IMR-90 (cell line): ENCODE results near the gene POC1B. TPM values are rescaled to one million over a fixed set of nuclear protein-coding genes. Genes with fewer than 3 reads are reported as not detected.

Experiments used
- ATAC-seq: fragments of 200-7000 bp; cut with Tn5 transposase; 2 replicates; pipeline ENCODE4 v1.9.1; 2020; ENCODE audit warnings: low read depth, mild to moderate bottlenecking, moderate library complexity
- BruUV-seq: library from RNA; stranded (reverse); fragments of 400-500 nt; replicated peaks from 2 replicates; lab custom pipeline; 2021; lab: Mats Ljungman, UMichigan
- CTCF ChIA-PET: fragments of 300-600 bp; formaldehyde crosslinking; extraction: SDS; loops from one replicate; lab custom pipeline; 2021; ENCODE audit warnings: antibody characterized with exemption; lab: Yijun Ruan, JAX
- POLR2A ChIA-PET: fragments of 300-600 bp; sonication (Branson Sonifier 250); formaldehyde crosslinking; loops from one replicate; lab custom pipeline; 2022; ENCODE audit warnings: antibody characterized with exemption; ENCODE audit not compliant: unreplicated experiment; lab: Charles Lee
- DNase-seq: peaks from one replicate; pipeline ENCODE4 v3.0.0; 2013
- H2AFZ ChIP-seq: replicated peaks from 2 replicates; pipeline ENCODE3; 2013; ENCODE audit warnings: low read length, mild to moderate bottlenecking; ENCODE audit not compliant: poor library complexity
- H2AK5ac ChIP-seq: 2 replicates; pipeline ENCODE4 v1.6.1; 2013; ENCODE audit warnings: low read depth, low read length, inconsistent platforms
- H2AK9ac ChIP-seq: replicated peaks from 2 replicates; pipeline ENCODE3; 2013; ENCODE audit warnings: mild to moderate bottlenecking, low read depth, low read length, moderate library complexity; ENCODE audit not compliant: poor library complexity
- H2BK120ac ChIP-seq: 2 replicates; pipeline ENCODE4 v1.6.1; 2013; ENCODE audit warnings: low read depth, low read length, inconsistent platforms
- H2BK15ac ChIP-seq: 3 replicates; pipeline ENCODE4 v1.6.1; 2013; ENCODE audit warnings: low read depth, low read length, inconsistent platforms
- H2BK20ac ChIP-seq: 2 replicates; pipeline ENCODE4 v1.6.1; 2013; ENCODE audit warnings: low read depth, mild to moderate bottlenecking, inconsistent platforms, low read length, moderate library complexity
- H2BK5ac ChIP-seq: 2 replicates; pipeline ENCODE4 v1.6.1; 2013; ENCODE audit warnings: mild to moderate bottlenecking, low read depth, low read length, inconsistent platforms; ENCODE audit not compliant: poor library complexity, severe bottlenecking
- H3K14ac ChIP-seq: replicated peaks from 2 replicates; pipeline ENCODE4 v1.6.1; 2013; ENCODE audit warnings: low read depth, low read length, inconsistent platforms
- H3K18ac ChIP-seq: 2 replicates; pipeline ENCODE4 v1.6.1; 2013; ENCODE audit warnings: low read depth, low read length, control low read depth
- H3K23ac ChIP-seq: 2 replicates; pipeline ENCODE4 v1.6.1; 2013; ENCODE audit warnings: low read depth, low read length, inconsistent platforms
- H3K27ac ChIP-seq: 2 replicates; pipeline ENCODE4 v1.5.1; 2013; ENCODE audit warnings: mild to moderate bottlenecking, control low read depth, low read length; ENCODE audit not compliant: insufficient read depth
- H3K27me3 ChIP-seq: 2 replicates; pipeline ENCODE4 v1.6.1; 2013; ENCODE audit warnings: low read length; ENCODE audit not compliant: control insufficient read depth, insufficient read depth
- H3K36me3 ChIP-seq: 2 replicates; pipeline ENCODE4 v1.6.1; 2013; ENCODE audit warnings: low read length, mixed read lengths; ENCODE audit not compliant: control insufficient read depth, insufficient read depth
- H3K4ac ChIP-seq: 2 replicates; pipeline ENCODE4 v1.6.1; 2013; ENCODE audit warnings: low read depth, low read length, inconsistent platforms
- H3K4me1 ChIP-seq: 2 replicates; pipeline ENCODE4 v1.6.1; 2013; ENCODE audit warnings: low read length, mixed read lengths; ENCODE audit not compliant: control insufficient read depth, insufficient read depth
- H3K4me2 ChIP-seq: 2 replicates; pipeline ENCODE4 v1.6.1; 2013; ENCODE audit warnings: low read depth, mild to moderate bottlenecking, control low read depth, low read length, moderate library complexity
- H3K4me3 ChIP-seq: 2 replicates; pipeline ENCODE4 v1.5.1; 2013; ENCODE audit warnings: low read depth, mild to moderate bottlenecking, control low read depth, low read length, moderate library complexity; ENCODE audit not compliant: insufficient read depth
- H3K56ac ChIP-seq: 2 replicates; pipeline ENCODE4 v1.6.1; 2013; ENCODE audit warnings: low read length, inconsistent platforms; ENCODE audit not compliant: insufficient read depth; ENCODE audit errors: extremely low read depth
- H3K79me1 ChIP-seq, 2 experiments: 2 replicates each; pipeline ENCODE4 v1.6.1; 2013; ENCODE audit warnings: low read length in 2 of 2, inconsistent platforms in 1 of 2, low read depth in 1 of 2
- H3K9ac ChIP-seq: 2 replicates; pipeline ENCODE4 v1.6.1; 2013; ENCODE audit warnings: low read depth, low read length, control low read depth
- H3K9me1 ChIP-seq: 2 replicates; pipeline ENCODE4 v1.6.1; 2013; ENCODE audit warnings: low read length, inconsistent platforms; ENCODE audit not compliant: insufficient read depth
- H3K9me3 ChIP-seq: 2 replicates; pipeline ENCODE4 v1.6.1; 2013; ENCODE audit warnings: low read length; ENCODE audit not compliant: control insufficient read depth, insufficient read depth
- H4K20me1 ChIP-seq: 2 replicates; pipeline ENCODE4 v1.6.1; 2013; ENCODE audit warnings: low read length, inconsistent platforms; ENCODE audit not compliant: insufficient read depth
- H4K5ac ChIP-seq: 2 replicates; pipeline ENCODE4 v1.6.1; 2013; ENCODE audit warnings: mild to moderate bottlenecking, low read depth, low read length, control low read depth
- H4K8ac ChIP-seq, 2 experiments: 2 replicates each; pipeline ENCODE4 v1.6.1; 2013; ENCODE audit warnings: low read depth in 2 of 2, low read length in 2 of 2, control low read depth in 1 of 2, inconsistent platforms in 1 of 2
- H4K91ac ChIP-seq: 2 replicates; pipeline ENCODE4 v1.6.1; 2013; ENCODE audit warnings: low read depth, low read length, inconsistent platforms; ENCODE audit not compliant: insufficient read depth
- CHD1 ChIP-seq: IDR thresholded peaks from 2 replicates; pipeline ENCODE4 v1.6.1; 2012; ENCODE audit warnings: low read depth, low read length, improper control_type of control experiment
- RCOR1 ChIP-seq: IDR thresholded peaks from 2 replicates; pipeline ENCODE4 v1.6.1; 2012; ENCODE audit warnings: mild to moderate bottlenecking, low read length, improper control_type of control experiment; ENCODE audit not compliant: insufficient replicate concordance
- WGBS, 2 experiments: methylation state at CpG; one replicate each; pipeline versions ENCODE4 v1.1.5 to v1.1.7; 2013; ENCODE audit warnings: missing lambda C conversion rate in 2 of 2; ENCODE audit not compliant: insufficient read length in 1 of 2; ENCODE audit errors: extremely low coverage in 2 of 2; 5-methylcytosine and 5-hydroxymethylcytosine counted together
- dilution Hi-C: fragments of 300-500 bp; cut with HindIII; formaldehyde crosslinking; loops from one replicate; pipeline ENCODE4 v1.14.3; 2018; ENCODE audit warnings: low sequenced_read_pairs; ENCODE audit not compliant: unreplicated experiment
- in situ Hi-C: fragments of 300-500 bp; cut with MboI; formaldehyde crosslinking; loops from 3 replicates; pipeline ENCODE4 v1.14.3; 2019; ENCODE audit warnings: low sequenced_read_pairs, inconsistent platforms, mixed read lengths
- intact Hi-C: fragments of 100-400 bp; cut with micrococcal nuclease; formaldehyde crosslinking; loops from 2 replicates; pipeline ENCODE4 v1.10.0; 2022
- polyA plus RNA-seq, 3 experiments: library from polyadenylated mRNA; depleted of rRNA; stranded (reverse); fragments of >200 nt; gene quantifications; 2 replicates each; pipeline ENCODE4 v1.2.3, GENCODE V29; 2012; ENCODE audit warnings: low replicate concordance in 1 of 3
- total RNA-seq: library from RNA; depleted of rRNA; stranded (reverse); fragments of >200 nt; gene quantifications from 2 replicates; pipeline ENCODE4 v1.2.3, GENCODE V29; 2012
- TF ChIP-seq, protein P1 (sequence below): fragments of 150-350 bp; IDR thresholded peaks from 2 replicates; pipeline ENCODE4 v1.6.1; 2017; ENCODE audit warnings: mild to moderate bottlenecking, antibody characterized with exemption, low read length, low read depth

Gene POC1B
- total and polyA plus RNA-seq, 2 of the 4 experiments (the other 2 are of a cell fraction): 5.0 to 10.4 TPM

DNA sequence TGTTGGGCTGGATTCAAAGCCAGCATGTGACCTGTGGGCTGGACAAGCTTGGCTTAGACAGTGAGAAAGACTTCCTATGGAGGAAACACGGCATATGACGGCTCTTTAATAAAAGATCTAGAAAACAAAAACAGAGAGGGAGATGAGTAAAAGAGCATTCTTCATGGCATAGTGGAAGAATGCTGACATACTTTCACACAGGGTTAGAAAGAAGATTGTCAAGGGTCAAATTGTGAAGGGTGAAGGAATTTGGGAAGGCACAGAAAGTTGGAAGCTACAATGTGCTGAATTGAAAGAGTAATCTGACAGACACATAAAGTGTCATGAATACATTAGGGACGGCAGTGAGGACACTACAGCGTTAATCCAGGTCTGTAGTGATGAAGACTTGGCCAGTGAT, 64.7 kb downstream of the POC1B start:
- peak overlapping the region; percentile 81 for H4K91ac ChIP-seq
- peak overlapping the region; percentile 94; the same call in 1 of the 2 replicates for H3K23ac ChIP-seq
- peak overlapping the region; percentile 92; the same call in 1 of the 2 replicates for H3K4ac ChIP-seq
- no peaks in the 10 kb centered on the region for H3K36me3 ChIP-seq
- H3K4me1 ChIP-seq: peaks cover 6% of the 10 kb centered on the region
- peak overlapping the region; percentile 54 for H3K56ac ChIP-seq
- WGBS, 2 experiments: no CpG with 5 or more reads among the region's 4 CpGs
- no peak overlapping the region; the same call in 1 of the 2 replicates for H3K9ac ChIP-seq
- H4K20me1 ChIP-seq: no peaks in the 10 kb centered on the region
- peak overlapping the region; percentile 80; the same call in 2 of the 3 replicates for H2BK15ac ChIP-seq
- peak; percentile 50 for ATAC-seq
- H3K9me1 ChIP-seq: no peaks in the 10 kb centered on the region
- ChIA-PET CTCF (interaction anchor here (1.1 to 2.8 kb wide), 4 partner anchors 109 to 444 kb away, joined by 4 to 12 read pairs (median 4); partner anchors contain the start of gene DUSP6), POLR2A (interaction anchor here (0.7 to 2.0 kb wide), 4 partner anchors 106 to 114 kb away, joined by 3 to 9 read pairs (median 6); partner anchors contain the start of gene DUSP6)
- peak overlapping the region; percentile 99; the same call in 1 of the 2 replicates for H3K18ac ChIP-seq
- in situ Hi-C loops (no loop called here), dilution Hi-C loops (loop anchor here (25.0 kb wide), 1 partner anchor 424 kb away; no protein-coding TSS in a partner anchor), intact Hi-C loops (loop anchor here (1.0 to 5.0 kb wide), 4 partner anchors 109 to 442 kb away; partner anchors contain the start of gene DUSP6)
- peaks cover 0 to 11% of the 10 kb centered on the region in 2 experiments; a peak in 2 of 4 replicates for H3K79me1 ChIP-seq
- peak overlapping the region; percentile 81; the same call in 1 of the 2 replicates for H3K4me2 ChIP-seq
- H3K27ac ChIP-seq: peak overlapping the region; percentile 56
- no TSS peak for BruUV-seq
- no peaks in the 10 kb centered on the region for H3K27me3 ChIP-seq
- peak; percentile 25 for DNase-seq
- no peak overlapping the region for H3K4me3 ChIP-seq
- TF ChIP-seq CHD1 (no peak), RCOR1 (no peak)
- TF ChIP-seq, protein P1, sequence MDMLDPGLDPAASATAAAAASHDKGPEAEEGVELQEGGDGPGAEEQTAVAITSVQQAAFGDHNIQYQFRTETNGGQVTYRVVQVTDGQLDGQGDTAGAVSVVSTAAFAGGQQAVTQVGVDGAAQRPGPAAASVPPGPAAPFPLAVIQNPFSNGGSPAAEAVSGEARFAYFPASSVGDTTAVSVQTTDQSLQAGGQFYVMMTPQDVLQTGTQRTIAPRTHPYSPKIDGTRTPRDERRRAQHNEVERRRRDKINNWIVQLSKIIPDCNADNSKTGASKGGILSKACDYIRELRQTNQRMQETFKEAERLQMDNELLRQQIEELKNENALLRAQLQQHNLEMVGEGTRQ: 0 out of 2 replicates have a peak, but pooled peaks have one; percentile 30
- peak overlapping the region; percentile 1 to 90; a peak in 2 of 4 replicates for H4K8ac ChIP-seq
- peak overlapping the region; percentile 67 for H4K5ac ChIP-seq
- H3K9me3 ChIP-seq: no peaks in the 10 kb centered on the region
- peak overlapping the region; percentile 88 for H2BK5ac ChIP-seq
- H2BK20ac ChIP-seq: peak overlapping the region; percentile 94
- H2AFZ ChIP-seq: no peak overlapping the region
- H2AK9ac ChIP-seq: peak overlapping the region; percentile 51
- H3K14ac ChIP-seq: peak overlapping the region; percentile 47; the same call in 1 of the 2 replicates
- peak overlapping the region; percentile 84 for H2AK5ac ChIP-seq
- peak overlapping the region; percentile 88 for H2BK120ac ChIP-seq
